ENCODE results near the gene NDUFB10. TPM values are rescaled to one million over a fixed set of nuclear protein-coding genes. Genes with fewer than 3 reads are reported as not detected.

NDUFB10 gene
- polyA plus RNA-seq, 1 donor (not counting 4 experiments of a cell fraction or from before 2014, with no cell fraction given): 107 TPM

GRCh38 chr16:1949507-1949906 is 9.8 kb upstream of the NDUFB10 start:
- Histone ChIP-seq H4K20me1 (ENCODE audit: control insufficient read depth, extremely low read depth, insufficient read depth, low read length) (no peaks in the 10 kb centered on the region), H3K36me3 (ENCODE audit: control insufficient read depth in 2 of 2, extremely low read depth in 1 of 2, insufficient read depth in 2 of 2, low read length in 2 of 2) (no peaks in the 10 kb centered on the region), H3K9me1 (ENCODE audit: control insufficient read depth, extremely low read depth, insufficient read depth, low read length) (no peaks in the 10 kb centered on the region), H3K27ac (ENCODE audit: control insufficient read depth, insufficient read depth, low read length) (no peak overlapping the region), H3K4me3 (ENCODE audit: control insufficient read depth in 2 of 3, extremely low read depth in 1 of 3, insufficient read depth in 2 of 3, low read depth in 1 of 3, low read length in 3 of 3) (no peak overlapping the region), H2AFZ (ENCODE audit: control insufficient read depth, low read length) (no peak overlapping the region), H3K79me2 (ENCODE audit: control insufficient read depth, insufficient read depth, low read length) (no peaks in the 10 kb centered on the region), H3K4me1 (ENCODE audit: control insufficient read depth, extremely low read depth, insufficient read depth, low read length) (peaks cover 23% of the 10 kb centered on the region), H3K9me3 (ENCODE audit: control insufficient read depth, low read depth, low read length) (no peaks in the 10 kb centered on the region), H3K27me3 (ENCODE audit: control insufficient read depth, extremely low read depth, insufficient read depth, low read length) (no peaks in the 10 kb centered on the region), H3K9ac (ENCODE audit: control insufficient read depth, extremely low read depth, insufficient read depth, low read length) (no peak overlapping the region), H3K4me2 (ENCODE audit: control insufficient read depth, extremely low read depth, insufficient read depth, low read depth, low read length) (no peak overlapping the region)
- FAIRE-seq: no peak
- TF ChIP-seq EZH2 (IDR thresholded peaks at IDR 0.05; ENCODE audit: low read length): no peak
- TF ChIP-seq CTCF (optimal IDR thresholded peaks at IDR 0.05 in 1 of 3, IDR thresholded peaks at IDR 0.05 in 1 of 3, conservative IDR thresholded peaks at IDR 0.05 in 1 of 3; ENCODE audit: extremely low read depth in 1 of 3, insufficient read depth in 2 of 3, low read length in 3 of 3): no peak
- dilution Hi-C loops (cut with MboI; ENCODE audit: extremely low pct_ligation_motif_present, low sequenced_read_pairs): no loop called here
- DNase-seq (ENCODE audit: low read depth, low spot score): peak; percentile 99

GRCh38 chr16:1950047-1950446 is 9.3 kb upstream of the NDUFB10 start:
- no peaks in the 10 kb centered on the region for H4K20me1 ChIP-seq (ENCODE audit: control insufficient read depth, extremely low read depth, insufficient read depth, low read length)
- H3K4me1 ChIP-seq (ENCODE audit: control insufficient read depth, extremely low read depth, insufficient read depth, low read length): peaks cover 23% of the 10 kb centered on the region
- TF ChIP-seq EZH2 (IDR thresholded peaks at IDR 0.05; ENCODE audit: low read length) (no peak), CTCF (optimal IDR thresholded peaks at IDR 0.05 in 1 of 3, IDR thresholded peaks at IDR 0.05 in 1 of 3, conservative IDR thresholded peaks at IDR 0.05 in 1 of 3; ENCODE audit: extremely low read depth in 1 of 3, insufficient read depth in 2 of 3, low read length in 3 of 3) (peak in 2 of 3 experiments; percentile 46 to 56)
- peak overlapping the region; percentile 18 for H3K9ac ChIP-seq (ENCODE audit: control insufficient read depth, extremely low read depth, insufficient read depth, low read length)
- dilution Hi-C loops (cut with MboI; ENCODE audit: extremely low pct_ligation_motif_present, low sequenced_read_pairs): no loop called here
- no peaks in the 10 kb centered on the region for H3K9me1 ChIP-seq (ENCODE audit: control insufficient read depth, extremely low read depth, insufficient read depth, low read length)
- H3K27me3 ChIP-seq (ENCODE audit: control insufficient read depth, extremely low read depth, insufficient read depth, low read length): no peaks in the 10 kb centered on the region
- H3K4me3 ChIP-seq (ENCODE audit: control insufficient read depth in 2 of 3, extremely low read depth in 1 of 3, insufficient read depth in 2 of 3, low read depth in 1 of 3, low read length in 3 of 3): no peak overlapping the region
- peak; percentile 100 for DNase-seq (ENCODE audit: low read depth, low spot score)
- FAIRE-seq: peak; percentile 88
- no peaks in the 10 kb centered on the region for H3K9me3 ChIP-seq (ENCODE audit: control insufficient read depth, low read depth, low read length)
- no peaks in the 10 kb centered on the region for H3K36me3 ChIP-seq (ENCODE audit: control insufficient read depth in 2 of 2, extremely low read depth in 1 of 2, insufficient read depth in 2 of 2, low read length in 2 of 2)
- peak overlapping the region; percentile 56 for H3K27ac ChIP-seq (ENCODE audit: control insufficient read depth, insufficient read depth, low read length)
- H3K4me2 ChIP-seq (ENCODE audit: control insufficient read depth, extremely low read depth, insufficient read depth, low read depth, low read length): peak overlapping the region; percentile 20
- peak overlapping the region; percentile 52 for H2AFZ ChIP-seq (ENCODE audit: control insufficient read depth, low read length)
- H3K79me2 ChIP-seq (ENCODE audit: control insufficient read depth, insufficient read depth, low read length): no peaks in the 10 kb centered on the region
